ENCODE data around the gene LIX1. TPM values are rescaled to one million over a fixed set of nuclear protein-coding genes. Genes with fewer than 3 reads are reported as not detected.

The LIX1 gene
- total and polyA plus RNA-seq, 4 donors = not detected

DNA sequence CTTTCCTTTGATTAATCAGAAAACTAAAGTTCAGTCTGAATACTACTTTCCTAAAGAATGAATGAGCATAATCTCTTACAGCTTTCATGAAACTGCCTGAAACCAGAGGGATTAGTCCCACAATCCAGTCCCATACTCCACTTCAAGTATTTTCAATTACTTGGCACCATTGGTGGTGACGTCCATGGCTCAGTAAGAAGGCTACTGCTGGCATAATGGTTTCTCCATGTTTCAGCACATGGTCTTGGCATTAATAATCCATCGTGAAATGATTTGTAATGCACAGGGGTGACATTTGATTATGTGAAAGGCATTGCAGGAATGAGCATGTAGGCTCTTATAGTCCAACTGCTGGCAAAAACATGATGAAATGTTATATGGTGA, 23.4 kb downstream of the LIX1 start:
- H3K36me3 ChIP-seq (ENCODE audit: control insufficient read depth in 4 of 4, insufficient read depth in 3 of 4, low read depth in 1 of 4, low read length in 3 of 4) = no peaks in the 10 kb centered on the region
- H3K9ac ChIP-seq (ENCODE audit: low read depth in 1 of 2, low read length in 2 of 2) = no peak overlapping the region
- H3K27ac ChIP-seq (ENCODE audit: low read depth in 1 of 2, low read length in 2 of 2) = no peak overlapping the region
- 96% methylated on average over 2 of the region's 2 CpGs for WGBS
- H3K4me3 ChIP-seq (ENCODE audit: low read depth in 1 of 3, low read length in 3 of 3) = no peak overlapping the region
- TF ChIP-seq CTCF (IDR thresholded peaks at IDR 0.05; ENCODE audit: low read depth, low read length, missing input control) = no peak
- TF ChIP-seq EGR1 (IDR thresholded peaks at IDR 0.05; ENCODE audit: low read depth in 2 of 2) = no peak
- no peaks in the 10 kb centered on the region for H3K27me3 ChIP-seq (ENCODE audit: control insufficient read depth in 4 of 4, insufficient read depth in 4 of 4, low read length in 3 of 4)
- H3K4me1 ChIP-seq (ENCODE audit: control insufficient read depth in 4 of 4, insufficient read depth in 4 of 4, low read length in 3 of 4) = no peaks in the 10 kb centered on the region
- no peak for DNase-seq (ENCODE audit: low spot score)
- no peaks in the 10 kb centered on the region for H3K9me3 ChIP-seq (ENCODE audit: control insufficient read depth in 4 of 4, low read length in 3 of 4)

GRCh38 chr5:97118261-97119006, 24.0 kb downstream of the LIX1 start:
- no peaks in the 10 kb centered on the region for H3K27me3 ChIP-seq (ENCODE audit: control insufficient read depth in 4 of 4, insufficient read depth in 4 of 4, low read length in 3 of 4)
- no peak overlapping the region for H3K4me3 ChIP-seq (ENCODE audit: low read depth in 1 of 3, low read length in 3 of 3)
- no peaks in the 10 kb centered on the region for H3K36me3 ChIP-seq (ENCODE audit: control insufficient read depth in 4 of 4, insufficient read depth in 3 of 4, low read depth in 1 of 4, low read length in 3 of 4)
- no peak for DNase-seq (ENCODE audit: low spot score)
- no peak overlapping the region for H3K9ac ChIP-seq (ENCODE audit: low read depth in 1 of 2, low read length in 2 of 2)
- no peaks in the 10 kb centered on the region for H3K9me3 ChIP-seq (ENCODE audit: control insufficient read depth in 4 of 4, low read length in 3 of 4)
- no peak overlapping the region for H3K27ac ChIP-seq (ENCODE audit: low read depth in 1 of 2, low read length in 2 of 2)
- WGBS = 74% methylated on average over 2 of the region's 2 CpGs
- no peaks in the 10 kb centered on the region for H3K4me1 ChIP-seq (ENCODE audit: control insufficient read depth in 4 of 4, insufficient read depth in 4 of 4, low read length in 3 of 4)
- TF ChIP-seq, protein P1, sequence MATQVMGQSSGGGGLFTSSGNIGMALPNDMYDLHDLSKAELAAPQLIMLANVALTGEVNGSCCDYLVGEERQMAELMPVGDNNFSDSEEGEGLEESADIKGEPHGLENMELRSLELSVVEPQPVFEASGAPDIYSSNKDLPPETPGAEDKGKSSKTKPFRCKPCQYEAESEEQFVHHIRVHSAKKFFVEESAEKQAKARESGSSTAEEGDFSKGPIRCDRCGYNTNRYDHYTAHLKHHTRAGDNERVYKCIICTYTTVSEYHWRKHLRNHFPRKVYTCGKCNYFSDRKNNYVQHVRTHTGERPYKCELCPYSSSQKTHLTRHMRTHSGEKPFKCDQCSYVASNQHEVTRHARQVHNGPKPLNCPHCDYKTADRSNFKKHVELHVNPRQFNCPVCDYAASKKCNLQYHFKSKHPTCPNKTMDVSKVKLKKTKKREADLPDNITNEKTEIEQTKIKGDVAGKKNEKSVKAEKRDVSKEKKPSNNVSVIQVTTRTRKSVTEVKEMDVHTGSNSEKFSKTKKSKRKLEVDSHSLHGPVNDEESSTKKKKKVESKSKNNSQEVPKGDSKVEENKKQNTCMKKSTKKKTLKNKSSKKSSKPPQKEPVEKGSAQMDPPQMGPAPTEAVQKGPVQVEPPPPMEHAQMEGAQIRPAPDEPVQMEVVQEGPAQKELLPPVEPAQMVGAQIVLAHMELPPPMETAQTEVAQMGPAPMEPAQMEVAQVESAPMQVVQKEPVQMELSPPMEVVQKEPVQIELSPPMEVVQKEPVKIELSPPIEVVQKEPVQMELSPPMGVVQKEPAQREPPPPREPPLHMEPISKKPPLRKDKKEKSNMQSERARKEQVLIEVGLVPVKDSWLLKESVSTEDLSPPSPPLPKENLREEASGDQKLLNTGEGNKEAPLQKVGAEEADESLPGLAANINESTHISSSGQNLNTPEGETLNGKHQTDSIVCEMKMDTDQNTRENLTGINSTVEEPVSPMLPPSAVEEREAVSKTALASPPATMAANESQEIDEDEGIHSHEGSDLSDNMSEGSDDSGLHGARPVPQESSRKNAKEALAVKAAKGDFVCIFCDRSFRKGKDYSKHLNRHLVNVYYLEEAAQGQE (IDR thresholded peaks at IDR 0.05) = no peak
- TF ChIP-seq TAF1 (conservative IDR thresholded peaks at IDR 0.05) (no peak), FOXA2 (IDR thresholded peaks at IDR 0.05) (no peak), HNF4A (conservative IDR thresholded peaks at IDR 0.05) (no peak)
- TF ChIP-seq, protein P2, sequence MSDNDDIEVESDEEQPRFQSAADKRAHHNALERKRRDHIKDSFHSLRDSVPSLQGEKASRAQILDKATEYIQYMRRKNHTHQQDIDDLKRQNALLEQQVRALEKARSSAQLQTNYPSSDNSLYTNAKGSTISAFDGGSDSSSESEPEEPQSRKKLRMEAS (IDR thresholded peaks at IDR 0.05) = no peak

DNA sequence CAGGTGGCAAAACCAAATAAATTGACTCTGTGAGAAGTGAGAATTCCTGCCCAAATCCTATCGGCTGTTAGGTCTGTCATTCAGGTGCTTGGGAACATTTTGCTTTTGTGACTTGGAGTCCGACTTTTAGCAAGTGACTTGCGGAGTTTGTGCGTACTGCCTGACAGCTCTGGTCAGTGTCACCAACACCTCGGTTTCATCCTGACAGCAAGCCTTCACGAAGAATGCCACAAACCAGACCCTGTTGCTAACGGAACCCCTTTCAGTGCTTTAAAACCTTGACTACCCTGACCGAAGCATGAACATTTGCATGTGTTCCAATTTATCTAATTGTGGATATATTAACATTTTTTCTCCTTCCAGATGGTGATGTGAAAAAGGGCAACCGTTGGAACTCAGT, 26.5 kb downstream of the LIX1 start:
- WGBS = 82% methylated on average over 9 of the region's 9 CpGs
- H3K4me1 ChIP-seq (ENCODE audit: control insufficient read depth in 4 of 4, insufficient read depth in 4 of 4, low read length in 3 of 4) = no peaks in the 10 kb centered on the region
- TF ChIP-seq, protein P3, sequence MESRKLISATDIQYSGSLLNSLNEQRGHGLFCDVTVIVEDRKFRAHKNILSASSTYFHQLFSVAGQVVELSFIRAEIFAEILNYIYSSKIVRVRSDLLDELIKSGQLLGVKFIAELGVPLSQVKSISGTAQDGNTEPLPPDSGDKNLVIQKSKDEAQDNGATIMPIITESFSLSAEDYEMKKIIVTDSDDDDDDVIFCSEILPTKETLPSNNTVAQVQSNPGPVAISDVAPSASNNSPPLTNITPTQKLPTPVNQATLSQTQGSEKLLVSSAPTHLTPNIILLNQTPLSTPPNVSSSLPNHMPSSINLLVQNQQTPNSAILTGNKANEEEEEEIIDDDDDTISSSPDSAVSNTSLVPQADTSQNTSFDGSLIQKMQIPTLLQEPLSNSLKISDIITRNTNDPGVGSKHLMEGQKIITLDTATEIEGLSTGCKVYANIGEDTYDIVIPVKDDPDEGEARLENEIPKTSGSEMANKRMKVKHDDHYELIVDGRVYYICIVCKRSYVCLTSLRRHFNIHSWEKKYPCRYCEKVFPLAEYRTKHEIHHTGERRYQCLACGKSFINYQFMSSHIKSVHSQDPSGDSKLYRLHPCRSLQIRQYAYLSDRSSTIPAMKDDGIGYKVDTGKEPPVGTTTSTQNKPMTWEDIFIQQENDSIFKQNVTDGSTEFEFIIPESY (IDR thresholded peaks at IDR 0.05) = no peak
- TF ChIP-seq TAF1 (conservative IDR thresholded peaks at IDR 0.05) = no peak
- no peak for TF ChIP-seq HNF4A (conservative IDR thresholded peaks at IDR 0.05)
- TF ChIP-seq, protein P1 (IDR thresholded peaks at IDR 0.05) = no peak
- H3K36me3 ChIP-seq (ENCODE audit: control insufficient read depth in 4 of 4, insufficient read depth in 3 of 4, low read depth in 1 of 4, low read length in 3 of 4) = no peaks in the 10 kb centered on the region
- no peaks in the 10 kb centered on the region for H3K9me3 ChIP-seq (ENCODE audit: control insufficient read depth in 4 of 4, low read length in 3 of 4)
- DNase-seq (ENCODE audit: low spot score) = no peak
- H3K9ac ChIP-seq (ENCODE audit: low read depth in 1 of 2, low read length in 2 of 2) = no peak overlapping the region
- no peak overlapping the region for H3K4me3 ChIP-seq (ENCODE audit: low read depth in 1 of 3, low read length in 3 of 3)
- peaks cover 0 to 5% (median 0%) of the 10 kb centered on the region in 4 donors for H3K27me3 ChIP-seq (ENCODE audit: control insufficient read depth in 4 of 4, insufficient read depth in 4 of 4, low read length in 3 of 4)
- no peak overlapping the region for H3K27ac ChIP-seq (ENCODE audit: low read depth in 1 of 2, low read length in 2 of 2)
